K562 (cell line): ENCODE results near the gene PPP1R14B. TPM values are rescaled to one million over a fixed set of nuclear protein-coding genes. Genes with fewer than 3 reads are reported as not detected.
A peak's percentile ranks its signal among the peaks of the same experiment; 100 is the strongest.

Experiments used
- ATF3 ChIP-seq, 2 experiments: fragments of 450-650 bp in 1 of 2; sonication (generic) in 1 of 2; formaldehyde crosslinking in 1 of 2; IDR thresholded peaks in 1 of 2; conservative IDR thresholded peaks in 1 of 2; 2 replicates each; pipeline versions ENCODE4 v1.6.1 to v1.8.1; 2016 to 2023; ENCODE audit warnings: mild to moderate bottlenecking in 2 of 2, moderate library complexity in 2 of 2, inconsistent platforms in 1 of 2, missing genetic modification reagents in 1 of 2
- BRF2 ChIP-seq: IDR thresholded peaks from 3 replicates; pipeline ENCODE4 v1.6.1; 2011; ENCODE audit warnings: borderline replicate concordance, mild to moderate bottlenecking; ENCODE audit not compliant: insufficient read length, insufficient read depth
- ELF2 ChIP-seq: fragments of 250-450 bp; sonication (Bioruptor Pico); IDR thresholded peaks from 2 replicates; pipeline ENCODE4 v1.5.0; 2021; ENCODE audit warnings: mild to moderate bottlenecking
- GATAD2A ChIP-seq: fragments of 450-650 bp; IDR thresholded peaks from 2 replicates; pipeline ENCODE4 v1.6.1; 2017
- HDAC6 ChIP-seq: IDR thresholded peaks from 2 replicates; pipeline ENCODE4 v1.6.1; 2012; ENCODE audit warnings: low read depth, mild to moderate bottlenecking, control low read depth, inconsistent platforms, low read length, moderate library complexity
- IRF2 ChIP-seq: sonication (generic); formaldehyde crosslinking; IDR thresholded peaks from 2 replicates; pipeline ENCODE4 v1.8.1; 2022; ENCODE audit warnings: mild to moderate bottlenecking, missing genetic modification reagents
- MTA2 ChIP-seq: fragments of 450-650 bp; IDR thresholded peaks from 2 replicates; pipeline ENCODE4 v1.6.1; 2016; ENCODE audit warnings: low read depth
- THRA ChIP-seq: fragments of 450-650 bp; IDR thresholded peaks from 2 replicates; pipeline ENCODE4 v1.6.1; 2017; ENCODE audit warnings: mild to moderate bottlenecking, moderate library complexity
- THRAP3 ChIP-seq: fragments of 450-650 bp; IDR thresholded peaks from 2 replicates; pipeline ENCODE4 v1.6.1; 2016; ENCODE audit warnings: mild to moderate bottlenecking, inconsistent platforms, borderline replicate concordance
- U2AF2 ChIP-seq: fragments of 200-400 bp; formaldehyde crosslinking; optimal IDR thresholded peaks from 2 replicates; pipeline ENCODE3; 2017; ENCODE audit warnings: low read depth, mild to moderate bottlenecking, low read length
- XRCC4 ChIP-seq: IDR thresholded peaks from one replicate; pipeline ENCODE4 v1.6.1; 2011; ENCODE audit not compliant: insufficient read depth, insufficient read length; ENCODE audit errors: extremely low read depth
- ZNF12 ChIP-seq: sonication (generic); formaldehyde crosslinking; IDR thresholded peaks from 2 replicates; pipeline ENCODE4 v1.4.0; 2020; ENCODE audit warnings: mild to moderate bottlenecking, missing genetic modification reagents
- ZNF197 ChIP-seq: fragments of 200-800 bp; sonication (Bioruptor generic); IDR thresholded peaks from 2 replicates; pipeline ENCODE4 v1.6.1; 2016; ENCODE audit warnings: low read depth, missing genetic modification characterization, missing compliant biosample characterization
- ZNF282 ChIP-seq: sonication (generic); formaldehyde crosslinking; IDR thresholded peaks from 2 replicates; pipeline ENCODE4 v1.8.1; 2023; ENCODE audit warnings: missing genetic modification reagents
- ZNF398 ChIP-seq: fragments of 250-450 bp; sonication (Bioruptor Pico); IDR thresholded peaks from 2 replicates; pipeline ENCODE4 v1.8.0; 2021; ENCODE audit warnings: moderate library complexity, mild to moderate bottlenecking, inconsistent platforms
- ZNF780A ChIP-seq: fragments of 250-450 bp; sonication (Bioruptor Pico); IDR thresholded peaks from 2 replicates; pipeline ENCODE4 v1.5.0; 2021; ENCODE audit warnings: mild to moderate bottlenecking
- polyA plus RNA-seq, 8 experiments: library from polyadenylated mRNA; depleted of rRNA in 4 of 8; stranded (reverse) in 5 of 8; unstranded in 3 of 8; fragments of >200 nt; fragmentation: Nextera tagmentation in 2 of 8; fragmentation: Illumina TruSeq in 1 of 8; extraction: Ambion mirVana in 2 of 8; extraction: Trizol in 1 of 8; gene quantifications; 2 replicates each; pipeline versions ENCODE4 v1.2.1 to v1.2.3, GENCODE V29; 2011 to 2014; ENCODE audit warnings: inconsistent platforms in 1 of 8, missing spikeins in 1 of 8
- total RNA-seq, 7 experiments: library from RNA; depleted of rRNA in 6 of 7; stranded (reverse); fragments of >200 nt in 6 of 7; fragmentation: Illumina TruSeq in 2 of 7; extraction: Trizol in 2 of 7; gene quantifications; 2 replicates each; pipeline versions ENCODE4 v1.2.1 to v1.2.3, GENCODE V29; 2011 to 2021; ENCODE audit warnings: low replicate concordance in 1 of 7
- TF ChIP-seq, protein P1 (sequence below): fragments of 250-450 bp; sonication (Bioruptor Pico); IDR thresholded peaks from 2 replicates; pipeline ENCODE4 v1.8.0; 2021; ENCODE audit warnings: mild to moderate bottlenecking, moderate library complexity
- TF ChIP-seq, protein P2 (sequence below): IDR thresholded peaks from 2 replicates; pipeline ENCODE4 v1.6.1; 2012; ENCODE audit warnings: low read depth, low read length, improper control_type of control experiment, borderline replicate concordance

The PPP1R14B gene
- total and polyA plus RNA-seq, 9 of the 15 experiments (the other 6 are each of a cell fraction or from before 2014, with no cell fraction given), result 7.7 to 566 (median 212) TPM

DNA sequence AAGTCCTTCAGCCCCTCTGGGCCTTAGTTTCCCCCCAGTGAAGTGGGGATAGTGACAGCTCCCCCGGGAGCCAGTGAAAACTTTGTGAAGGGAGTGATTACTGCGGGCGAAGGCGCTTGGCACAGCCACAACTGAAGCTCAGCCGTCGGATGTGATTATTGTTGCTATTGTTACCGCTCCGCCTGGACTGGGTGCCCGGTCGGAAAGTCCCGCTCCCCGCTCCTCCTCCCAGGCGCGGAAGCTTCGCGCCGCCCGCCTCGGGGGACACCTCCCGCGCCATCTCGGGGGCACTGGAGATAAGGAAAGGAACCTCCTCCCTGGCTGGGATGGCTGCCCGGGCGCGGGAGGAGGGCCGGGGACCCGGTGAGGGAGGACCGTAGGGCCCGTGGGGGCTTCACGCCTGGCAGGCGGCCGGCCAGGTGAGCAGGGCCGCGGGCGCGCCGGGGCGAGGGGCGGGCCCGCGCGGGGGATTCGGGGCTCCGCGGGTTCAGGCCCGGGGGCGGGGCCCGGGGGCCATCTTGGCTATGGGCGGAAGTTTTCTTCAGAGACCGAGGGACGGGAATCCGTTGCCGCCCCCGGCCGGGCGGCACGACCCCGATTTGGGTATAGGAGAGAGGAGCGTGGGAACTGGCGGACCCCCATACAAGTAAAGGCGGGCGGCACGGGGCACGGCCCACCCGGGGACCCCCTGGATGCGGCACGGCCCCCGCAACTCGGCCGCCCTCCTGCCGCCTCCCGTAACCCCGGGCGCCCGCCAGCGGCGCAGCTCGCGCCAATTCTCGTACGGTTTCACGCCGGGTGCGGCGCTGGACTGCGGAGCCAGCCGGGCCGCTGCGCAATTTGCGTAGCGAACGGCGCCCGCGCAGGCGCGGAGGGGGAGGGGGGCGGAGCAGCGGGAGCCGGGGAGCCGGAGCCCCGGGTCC, 38.5 kb upstream of the PPP1R14B start, which contains the start of gene GPR137 (continued):
- TF ChIP-seq, protein P1, sequence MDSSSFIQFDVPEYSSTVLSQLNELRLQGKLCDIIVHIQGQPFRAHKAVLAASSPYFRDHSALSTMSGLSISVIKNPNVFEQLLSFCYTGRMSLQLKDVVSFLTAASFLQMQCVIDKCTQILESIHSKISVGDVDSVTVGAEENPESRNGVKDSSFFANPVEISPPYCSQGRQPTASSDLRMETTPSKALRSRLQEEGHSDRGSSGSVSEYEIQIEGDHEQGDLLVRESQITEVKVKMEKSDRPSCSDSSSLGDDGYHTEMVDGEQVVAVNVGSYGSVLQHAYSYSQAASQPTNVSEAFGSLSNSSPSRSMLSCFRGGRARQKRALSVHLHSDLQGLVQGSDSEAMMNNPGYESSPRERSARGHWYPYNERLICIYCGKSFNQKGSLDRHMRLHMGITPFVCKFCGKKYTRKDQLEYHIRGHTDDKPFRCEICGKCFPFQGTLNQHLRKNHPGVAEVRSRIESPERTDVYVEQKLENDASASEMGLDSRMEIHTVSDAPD, result no peak
- TF ChIP-seq THRAP3 (no peak), THRA (no peak), ZNF282 (CRISPR knock-in tag) (no peak), ELF2 (peak; percentile 99), ZNF197 (CRISPR knock-in tag) (no peak), GATAD2A (no peak), ZNF12 (no peak), IRF2 (CRISPR knock-in tag) (no peak), BRF2 (no peak), MTA2 (no peak), ATF3 (IDR thresholded peaks at IDR 0.05) (no peak), ATF3 (CRISPR knock-in tag; conservative IDR thresholded peaks at IDR 0.05) (no peak), ZNF398 (CRISPR knock-in tag) (no peak), U2AF2 (no peak), XRCC4 (no peak), ZNF780A (peak; percentile 9; the same call in 1 of the 2 replicates), HDAC6 (no peak)
- TF ChIP-seq, protein P2, sequence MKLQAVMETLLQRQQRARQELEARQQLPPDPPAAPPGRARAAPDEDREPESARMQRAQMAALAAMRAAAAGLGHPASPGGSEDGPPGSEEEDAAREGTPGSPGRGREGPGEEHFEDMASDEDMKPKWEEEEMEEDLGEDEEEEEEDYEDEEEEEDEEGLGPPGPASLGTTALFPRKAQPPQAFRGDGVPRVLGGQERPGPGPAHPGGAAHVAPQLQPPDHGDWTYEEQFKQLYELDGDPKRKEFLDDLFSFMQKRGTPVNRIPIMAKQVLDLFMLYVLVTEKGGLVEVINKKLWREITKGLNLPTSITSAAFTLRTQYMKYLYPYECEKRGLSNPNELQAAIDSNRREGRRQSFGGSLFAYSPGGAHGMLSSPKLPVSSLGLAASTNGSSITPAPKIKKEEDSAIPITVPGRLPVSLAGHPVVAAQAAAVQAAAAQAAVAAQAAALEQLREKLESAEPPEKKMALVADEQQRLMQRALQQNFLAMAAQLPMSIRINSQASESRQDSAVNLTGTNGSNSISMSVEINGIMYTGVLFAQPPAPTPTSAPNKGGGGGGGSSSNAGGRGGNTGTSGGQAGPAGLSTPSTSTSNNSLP, result no peak
